ENCODE measurements around the gene NCAPH2.

DNA sequence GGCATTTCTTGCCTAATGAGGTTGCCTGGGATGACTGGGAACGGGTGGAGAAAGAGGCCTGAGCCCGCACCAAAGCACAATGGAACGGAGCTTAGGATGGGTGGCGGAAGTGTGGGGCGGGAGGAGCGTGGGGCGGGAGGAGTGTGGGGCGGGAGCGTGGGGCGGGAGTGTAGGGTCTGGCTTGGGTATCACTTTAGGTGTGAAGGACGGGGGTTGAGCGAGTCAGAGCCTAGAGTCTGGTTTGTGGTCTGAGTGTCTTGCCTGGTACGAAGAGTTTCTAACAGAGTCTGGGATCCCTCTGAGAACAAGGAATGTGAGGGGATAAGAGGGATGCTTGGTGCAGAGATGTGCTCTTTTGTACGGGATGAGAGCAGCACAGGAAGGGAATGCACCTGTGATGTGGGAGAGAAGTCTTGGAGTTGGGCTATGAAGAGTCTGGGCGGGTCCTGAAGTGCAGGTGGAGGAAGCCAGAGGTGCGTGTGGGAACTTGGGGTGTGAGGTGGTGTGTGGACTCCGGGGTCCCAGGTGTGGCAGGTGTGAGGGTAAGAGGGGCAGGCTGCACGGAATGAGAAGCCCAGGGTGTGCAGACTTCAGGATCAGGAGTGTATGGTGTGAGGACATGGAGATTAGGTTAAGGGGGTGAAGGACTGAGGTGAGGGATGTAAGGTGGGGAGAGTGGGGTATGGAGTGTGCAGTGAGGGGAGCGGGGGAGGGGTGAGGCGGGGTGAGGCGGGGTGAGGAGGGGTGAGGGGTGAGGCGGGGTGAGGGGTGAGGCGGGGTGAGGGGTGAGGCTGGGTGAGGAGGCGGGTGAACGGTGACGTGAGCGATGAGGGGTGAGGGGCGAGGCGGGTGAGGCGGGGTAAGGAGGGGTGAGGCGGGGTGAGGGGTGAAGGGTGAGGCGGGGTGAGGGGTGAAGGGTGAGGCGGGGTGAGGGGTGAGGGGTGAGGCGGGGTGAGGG is 53.7 kb downstream of the NCAPH2 start:
- TF ChIP-seq GATA2 (IDR thresholded peaks at IDR 0.05; ENCODE audit: low read depth, low read length) (no peak), GATA3 (IDR thresholded peaks at IDR 0.05; ENCODE audit: low read depth, low read length) (no peak)
